Measurements from ENCODE around the gene FGF12.

GRCh38 chr3:192494174-192494573, 233.2 kb downstream of the FGF12 start:
- no peak for TF ChIP-seq POLR2AphosphoS5 (IDR thresholded peaks at IDR 0.05)
- no peak for TF ChIP-seq CTCF (IDR thresholded peaks at IDR 0.05 in 8 of 11, conservative IDR thresholded peaks at IDR 0.05 in 3 of 11)
- no peak for TF ChIP-seq POLR2A (IDR thresholded peaks at IDR 0.05)
